Peyer's patch (tissue), 4 donors: ENCODE results near the gene CHST12. TPM values are rescaled to one million over a fixed set of nuclear protein-coding genes. Genes with fewer than 3 reads are reported as not detected.

Experiments used
- DNase-seq, 3 donors: peaks; one replicate each; pipeline ENCODE4 v3.0.0-alpha.2; 2017 to 2019
- H3K27ac ChIP-seq, 4 donors: fragments of 200-600 bp; sonication (generic); one replicate each; pipeline ENCODE4 v1.5.1; 2016 to 2019
- H3K27me3 ChIP-seq, 2 donors: fragments of 200-600 bp; sonication (generic); one replicate each; pipeline ENCODE4 v1.5.1; 2019
- H3K36me3 ChIP-seq, 3 donors: fragments of 200-600 bp; sonication (generic); one replicate each; pipeline ENCODE4 v1.5.1; 2016 to 2019
- H3K4me1 ChIP-seq, 4 donors: fragments of 200-600 bp; sonication (generic); one replicate each; pipeline ENCODE4 v1.5.1; 2016 to 2019
- H3K4me3 ChIP-seq, 4 donors: fragments of 200-600 bp; sonication (generic); 1 replicate in 3 of 4; 2 replicates in 1 of 4; pipeline ENCODE4 v1.5.1; 2016 to 2019; ENCODE audit warnings: mild to moderate bottlenecking in 1 of 4
- H3K9me3 ChIP-seq, 4 donors: fragments of 200-600 bp; sonication (generic); one replicate each; pipeline ENCODE4 v1.5.1; 2016 to 2019; ENCODE audit warnings: mild to moderate bottlenecking in 1 of 4
- POLR2A ChIP-seq, 2 donors: fragments of 450-650 bp; IDR thresholded peaks; one replicate each; pipeline ENCODE4 v1.5.1; 2017; ENCODE audit warnings: antibody characterized with exemption in 2 of 2, mild to moderate bottlenecking in 2 of 2, moderate library complexity in 2 of 2
- small RNA-seq, 2 donors: library from RNA; depleted of rRNA; stranded (forward); fragments of <200 nt; gene quantifications; one replicate each; pipeline ENCODE3, GENCODE V24; 2016
- total RNA-seq, 4 donors: library from RNA; depleted of rRNA; stranded (reverse); fragments of >200 nt; gene quantifications; one replicate each; pipeline ENCODE4 v1.1.0, GENCODE V29; 2016
- TF ChIP-seq, protein P1 (sequence below), 6 experiments: fragments of 450-650 bp in 4 of 6; fragments of 200-600 bp in 2 of 6; sonication (generic) in 1 of 6; IDR thresholded peaks; one replicate each; pipeline ENCODE4 v1.5.1; 2017 to 2019; ENCODE audit warnings: antibody characterized with exemption in 6 of 6, mild to moderate bottlenecking in 3 of 6, moderate library complexity in 1 of 6

Gene CHST12
- total RNA-seq, 4 donors from 2014 or later, result 6.0 to 17.3 (median 13.1) TPM

DNA sequence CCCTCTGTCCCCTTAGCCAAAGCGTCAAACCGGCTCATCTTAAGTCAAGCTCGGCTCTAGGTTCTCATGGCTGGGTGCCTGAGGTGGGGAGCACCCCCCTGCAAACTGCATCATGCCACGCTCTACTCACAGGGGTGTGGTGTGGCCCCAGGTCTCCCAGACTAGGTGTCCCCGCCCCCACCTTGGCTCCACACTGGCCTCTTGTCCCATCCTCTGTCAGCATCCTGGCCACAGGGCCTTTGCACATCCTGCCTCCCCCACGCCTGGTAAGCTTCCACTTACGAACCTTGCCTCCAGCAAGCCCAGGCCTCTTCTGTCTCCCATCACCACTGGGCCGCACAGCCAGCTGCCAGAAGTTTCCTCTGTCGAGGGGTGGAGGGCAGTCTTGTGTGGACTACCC, 93.0 kb downstream of the CHST12 start:
- H3K36me3 ChIP-seq, result no peaks in the 10 kb centered on the region
- no peaks in the 10 kb centered on the region for H3K9me3 ChIP-seq
- no peak overlapping the region for H3K4me3 ChIP-seq
- TF ChIP-seq, protein P1, sequence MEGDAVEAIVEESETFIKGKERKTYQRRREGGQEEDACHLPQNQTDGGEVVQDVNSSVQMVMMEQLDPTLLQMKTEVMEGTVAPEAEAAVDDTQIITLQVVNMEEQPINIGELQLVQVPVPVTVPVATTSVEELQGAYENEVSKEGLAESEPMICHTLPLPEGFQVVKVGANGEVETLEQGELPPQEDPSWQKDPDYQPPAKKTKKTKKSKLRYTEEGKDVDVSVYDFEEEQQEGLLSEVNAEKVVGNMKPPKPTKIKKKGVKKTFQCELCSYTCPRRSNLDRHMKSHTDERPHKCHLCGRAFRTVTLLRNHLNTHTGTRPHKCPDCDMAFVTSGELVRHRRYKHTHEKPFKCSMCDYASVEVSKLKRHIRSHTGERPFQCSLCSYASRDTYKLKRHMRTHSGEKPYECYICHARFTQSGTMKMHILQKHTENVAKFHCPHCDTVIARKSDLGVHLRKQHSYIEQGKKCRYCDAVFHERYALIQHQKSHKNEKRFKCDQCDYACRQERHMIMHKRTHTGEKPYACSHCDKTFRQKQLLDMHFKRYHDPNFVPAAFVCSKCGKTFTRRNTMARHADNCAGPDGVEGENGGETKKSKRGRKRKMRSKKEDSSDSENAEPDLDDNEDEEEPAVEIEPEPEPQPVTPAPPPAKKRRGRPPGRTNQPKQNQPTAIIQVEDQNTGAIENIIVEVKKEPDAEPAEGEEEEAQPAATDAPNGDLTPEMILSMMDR (IDR thresholded peaks at IDR 0.05), result no peak
- no peak for TF ChIP-seq POLR2A (IDR thresholded peaks at IDR 0.05)
- peak in 1 of 3 donors; percentile 43 for DNase-seq
- no peak overlapping the region for H3K27ac ChIP-seq
- H3K4me1 ChIP-seq, result peaks cover 0 to 14% (median 0%) of the 10 kb centered on the region in 4 donors
- no peaks in the 10 kb centered on the region for H3K27me3 ChIP-seq

DNA sequence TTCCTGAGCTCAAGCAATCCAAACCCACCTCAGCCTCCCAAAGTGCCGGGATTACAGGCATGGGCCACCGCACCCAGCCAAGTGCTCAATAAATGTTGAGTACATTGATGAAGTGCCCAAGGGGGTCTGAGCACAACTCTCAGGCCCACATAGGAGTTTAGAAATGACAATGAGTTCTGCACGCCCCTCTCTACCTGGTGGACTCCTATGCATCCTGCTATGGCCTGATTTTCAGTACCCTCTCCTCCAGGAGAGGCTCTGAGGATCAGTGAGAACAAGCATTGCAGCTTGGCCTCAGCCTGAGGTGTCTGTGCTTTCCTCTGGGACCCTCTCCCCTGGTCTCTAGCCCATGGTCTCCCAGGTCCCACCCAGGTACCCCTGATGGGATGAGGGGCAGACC, 93.7 kb downstream of the CHST12 start:
- Histone ChIP-seq H3K4me3 (no peak overlapping the region), H3K27me3 (no peaks in the 10 kb centered on the region)
- TF ChIP-seq, protein P1 (IDR thresholded peaks at IDR 0.05), result no peak
- TF ChIP-seq POLR2A (IDR thresholded peaks at IDR 0.05), result no peak

DNA sequence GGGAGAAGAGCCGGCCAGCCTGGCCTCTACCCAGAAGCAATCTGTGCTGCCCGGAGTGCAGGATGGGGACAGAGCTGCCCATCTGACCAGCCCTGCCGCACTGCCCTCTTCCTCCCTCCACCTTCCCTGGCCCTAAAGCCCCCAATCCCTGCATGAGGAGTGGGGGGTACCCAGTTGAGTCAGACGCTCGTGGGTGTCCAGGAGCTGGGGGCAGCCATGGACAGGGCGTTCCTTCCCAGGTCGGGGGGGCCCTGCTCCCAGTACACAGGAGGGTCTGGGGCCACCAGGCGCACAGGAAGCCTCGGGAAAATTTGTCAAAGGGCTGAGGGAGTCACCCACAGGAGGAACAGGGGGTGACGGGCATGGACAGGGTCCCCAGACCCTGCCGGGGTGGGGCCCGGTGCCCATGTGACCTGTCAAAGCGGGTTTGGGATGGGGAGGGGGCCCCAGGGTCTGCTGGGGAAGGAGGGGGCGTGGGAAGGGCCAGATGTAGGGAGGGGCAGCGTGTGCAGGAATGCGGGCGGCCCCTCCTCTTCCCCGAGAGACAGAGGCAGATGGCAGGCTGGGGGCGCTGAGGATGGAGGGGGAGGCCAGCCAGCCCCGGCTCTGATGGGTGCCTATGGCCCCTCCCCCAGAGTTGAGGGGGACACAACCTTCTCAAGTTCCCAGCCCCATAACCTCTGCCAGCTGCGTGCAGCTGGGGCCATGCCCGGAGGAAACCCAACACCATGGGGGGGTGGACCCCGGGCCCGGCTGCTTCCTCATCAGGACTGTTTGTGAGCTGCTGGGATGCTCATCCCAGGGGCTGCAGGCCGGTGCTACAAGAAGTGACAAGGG, 94.3 kb downstream of the CHST12 start:
- Histone ChIP-seq H3K36me3 (no peaks in the 10 kb centered on the region), H3K4me1 (peaks cover 0 to 14% (median 0%) of the 10 kb centered on the region in 4 donors), H3K4me3 (no peak overlapping the region), H3K9me3 (no peaks in the 10 kb centered on the region), H3K27me3 (no peaks in the 10 kb centered on the region), H3K27ac (no peak overlapping the region)
- peak in 1 of 3 donors; percentile 44 for DNase-seq
- TF ChIP-seq, protein P1 (IDR thresholded peaks at IDR 0.05), result no peak
- no peak for TF ChIP-seq POLR2A (IDR thresholded peaks at IDR 0.05)

More for the DNA sequence above, 93.7 kb downstream of the CHST12 start:
- no peaks in the 10 kb centered on the region for H3K36me3 ChIP-seq
- H3K9me3 ChIP-seq, result no peaks in the 10 kb centered on the region
- peaks cover 0 to 14% (median 0%) of the 10 kb centered on the region in 4 donors for H3K4me1 ChIP-seq
- no peak overlapping the region for H3K27ac ChIP-seq
- DNase-seq, result no peak

Small RNA genes within 50 kb of the gene (small RNA-seq; reads per million reads assigned to genes)
- gene AC004840.2, result 0 reads per million in 2 donors

Other genes starting within 250 kb of the CHST12 start
- 100 to 1,000 TPM in 1 of 4 donors, 10 to 100 TPM in 3; 43.9 to 417 (median 59.1) TPM for gene MAD1L1, start 170.7 kb upstream of the CHST12 start, total RNA-seq
- 10 to 100 TPM in 3 of 4 donors, 1 to 10 TPM in 1; 8.1 to 19.0 (median 13.0) TPM for gene MRM2, start 161.4 kb upstream of the CHST12 start, total RNA-seq
- gene NUDT1, start 161.4 kb upstream of the CHST12 start, total RNA-seq, result 10 to 100 TPM in 2 of 4 donors, 1 to 10 TPM in 2; 3.2 to 75.1 (median 11.6) TPM
- 10 to 100 TPM; 10.5 to 38.8 (median 19.2) TPM for gene SNX8, start 89.2 kb upstream of the CHST12 start, total RNA-seq
- gene EIF3B, start 48.8 kb upstream of the CHST12 start, total RNA-seq, result 100 to 1,000 TPM in 2 of 4 donors, 10 to 100 TPM in 2; 75.3 to 156 (median 97.4) TPM
- gene GRIFIN, start 72.8 kb downstream of the CHST12 start, total RNA-seq, result not detected
- 100 to 1,000 TPM in 1 of 4 donors, 10 to 100 TPM in 3; 22.3 to 104 (median 41.7) TPM for gene LFNG, start 116.2 kb downstream of the CHST12 start, total RNA-seq
- 10 to 100 TPM; 43.3 to 73.3 (median 54.1) TPM for gene BRAT1, start 151.9 kb downstream of the CHST12 start, total RNA-seq
- gene IQCE, start 155.4 kb downstream of the CHST12 start, total RNA-seq, result 100 to 1,000 TPM in 1 of 4 donors, 10 to 100 TPM in 3; 30.0 to 159 (median 72.2) TPM
- gene TTYH3, start 228.4 kb downstream of the CHST12 start, total RNA-seq, result 10 to 100 TPM; 61.8 to 99.9 (median 83.4) TPM